T-helper 22 cell (primary cell): Measurements from ENCODE around the gene IBTK.
"Not testable (repeated sequence)": the region's sequence is repeated elsewhere in the genome, so short reads cannot be mapped to it uniquely, and the experiment has no call there.

ENCODE experiments used
- DNase-seq: peaks from one replicate; pipeline ENCODE4 v3.0.0-alpha.2; 2020; ENCODE audit warnings: low read depth

Gene IBTK

DNA sequence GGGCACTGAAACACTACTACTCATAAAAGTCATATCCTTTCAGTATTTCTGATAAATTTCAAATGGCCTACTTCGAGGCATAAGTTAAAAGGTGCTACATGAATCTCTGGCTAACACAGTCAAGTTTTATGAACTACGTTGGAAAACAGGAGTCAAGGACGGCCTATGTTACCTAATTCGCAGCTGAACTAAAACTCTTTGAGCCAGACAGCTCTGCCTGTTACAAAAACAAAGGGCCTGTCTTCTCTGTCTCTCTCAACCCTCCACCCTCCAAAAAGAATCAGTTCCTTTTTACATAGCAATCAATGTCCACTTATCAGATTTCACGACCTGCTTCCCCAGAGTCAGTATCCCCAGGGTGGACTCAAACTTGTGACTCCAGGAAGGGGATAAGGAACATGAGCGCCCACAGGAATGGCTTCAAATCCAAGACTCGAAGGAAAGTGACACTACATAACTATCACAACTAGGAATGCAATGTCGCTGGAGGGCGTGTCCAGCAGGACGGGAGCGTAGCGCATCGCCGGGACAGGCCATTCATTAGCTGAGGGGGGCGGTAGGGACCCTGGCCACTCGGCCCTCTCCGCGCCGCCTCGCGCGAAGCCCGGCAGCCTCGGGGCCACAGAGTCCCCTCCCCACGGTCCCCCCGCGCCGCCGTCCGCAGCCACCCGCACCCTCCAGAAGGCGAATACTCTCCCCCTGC, 591 bp downstream of the IBTK start:
- DNase-seq, result no peak

DNA sequence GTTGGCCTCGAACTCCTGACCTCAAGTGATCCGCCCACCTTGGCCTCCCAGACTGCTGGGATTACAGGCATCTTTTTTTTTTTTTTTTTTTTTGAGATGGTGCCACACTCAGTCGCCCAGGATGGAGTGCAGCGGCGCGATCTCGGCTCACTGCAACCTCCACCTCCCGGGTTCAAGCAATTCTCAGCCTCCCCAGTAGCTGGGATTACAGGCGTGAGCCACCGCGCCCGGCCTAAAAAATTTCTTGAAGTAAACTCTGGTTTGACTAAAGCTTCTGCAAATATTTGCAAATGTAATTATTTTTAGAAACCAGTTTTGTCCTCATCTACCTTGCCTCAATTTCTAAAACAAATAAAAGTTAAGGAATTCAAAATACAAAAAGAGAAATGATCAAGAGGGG, 1.2 kb downstream of the IBTK start:
- DNase-seq, result no peak

DNA sequence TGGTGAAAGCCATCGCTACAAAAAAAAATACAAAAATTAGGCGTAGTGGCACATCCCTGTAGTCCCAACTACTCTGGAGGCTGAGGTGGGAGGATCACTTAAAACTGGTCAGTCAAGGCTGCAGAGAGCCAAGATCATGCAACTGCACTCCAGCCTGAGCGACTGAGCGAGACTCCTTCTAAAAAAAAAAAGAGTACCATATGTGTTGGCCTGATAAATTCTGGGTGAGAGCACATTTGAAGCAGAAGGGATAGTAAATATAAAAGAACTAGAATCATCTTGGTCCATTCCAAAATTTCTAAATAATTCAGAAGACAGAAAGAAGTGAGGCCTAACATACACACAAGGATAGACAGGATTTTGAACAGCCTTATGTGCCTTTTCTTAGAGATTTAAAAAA, 2.2 kb downstream of the IBTK start:
- DNase-seq, result no peak

DNA sequence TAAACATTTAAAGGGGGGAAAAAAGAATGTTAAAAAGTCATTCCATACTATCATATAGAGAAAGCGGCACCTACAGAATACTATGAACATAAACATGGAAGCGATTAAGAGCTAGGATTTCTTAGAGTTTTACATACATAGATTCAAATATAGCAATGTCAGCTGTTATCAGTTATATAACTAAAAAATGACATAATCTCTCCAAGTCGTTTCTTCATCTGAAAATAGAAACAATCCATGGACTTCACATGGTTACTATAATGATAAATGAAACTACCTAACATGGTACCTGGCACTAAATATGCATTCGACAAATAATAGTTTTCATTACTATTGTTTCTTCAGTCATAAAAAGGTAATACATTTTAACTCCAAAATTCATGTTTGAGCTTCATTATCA, 3.7 kb downstream of the IBTK start:
- DNase-seq, result no peak

DNA sequence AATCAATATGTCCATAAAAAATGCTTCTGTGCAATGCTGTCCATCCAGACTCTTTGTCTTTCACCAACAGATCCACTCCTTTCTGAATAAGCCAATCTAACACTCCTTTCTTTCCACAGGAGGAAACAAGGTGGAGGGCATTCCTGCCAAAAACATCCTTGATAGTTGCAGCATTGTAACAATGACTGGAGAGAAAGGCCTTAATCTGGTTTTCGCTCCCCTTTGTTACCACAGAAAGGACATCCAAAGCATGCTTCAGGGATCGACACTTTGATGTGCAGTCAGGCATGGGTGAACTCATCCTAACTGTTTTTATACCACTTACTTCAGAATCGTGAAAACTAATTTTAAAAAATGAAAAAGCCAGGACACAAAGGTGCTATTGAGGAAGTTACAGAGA, 7.4 kb downstream of the IBTK start:
- no peak for DNase-seq

DNA sequence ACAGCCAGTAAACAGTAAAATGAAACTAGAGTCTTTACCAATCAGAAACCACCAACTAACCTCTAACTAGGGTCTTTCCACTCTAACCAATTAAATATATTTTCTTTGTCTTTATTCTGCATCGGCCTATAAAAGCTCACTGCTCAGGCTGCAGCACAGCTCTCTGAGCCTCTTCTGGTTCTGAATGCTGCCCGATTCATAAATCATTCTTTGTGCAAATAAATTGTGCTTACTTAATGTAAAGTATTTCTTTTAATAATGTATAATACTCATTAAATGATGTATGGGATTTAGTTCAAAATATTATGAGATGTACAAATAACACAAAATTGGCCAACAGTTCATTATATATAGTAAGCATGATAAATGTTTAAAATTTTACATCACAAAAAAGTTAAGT, 7.9 kb downstream of the IBTK start:
- DNase-seq, result no peak

DNA sequence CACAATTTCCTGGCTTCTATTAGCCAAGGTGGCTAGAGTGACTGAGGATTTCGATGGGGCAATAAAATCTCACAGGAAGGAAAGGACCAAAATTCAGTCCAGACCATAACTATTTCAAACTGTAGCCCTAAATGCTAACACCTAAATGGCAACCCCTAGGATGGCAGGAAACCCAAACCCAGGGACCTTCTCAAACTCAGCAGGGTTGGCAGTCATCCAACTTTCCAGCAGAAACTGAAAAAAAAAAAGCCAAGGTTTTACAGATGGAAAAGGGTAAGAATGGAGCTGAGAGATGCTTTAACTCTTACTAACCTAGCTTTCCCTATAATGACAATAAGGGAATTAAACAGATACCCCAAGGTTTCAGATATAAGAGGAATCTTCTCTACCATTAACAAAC, 10.5 kb downstream of the IBTK start:
- DNase-seq, result no peak

DNA sequence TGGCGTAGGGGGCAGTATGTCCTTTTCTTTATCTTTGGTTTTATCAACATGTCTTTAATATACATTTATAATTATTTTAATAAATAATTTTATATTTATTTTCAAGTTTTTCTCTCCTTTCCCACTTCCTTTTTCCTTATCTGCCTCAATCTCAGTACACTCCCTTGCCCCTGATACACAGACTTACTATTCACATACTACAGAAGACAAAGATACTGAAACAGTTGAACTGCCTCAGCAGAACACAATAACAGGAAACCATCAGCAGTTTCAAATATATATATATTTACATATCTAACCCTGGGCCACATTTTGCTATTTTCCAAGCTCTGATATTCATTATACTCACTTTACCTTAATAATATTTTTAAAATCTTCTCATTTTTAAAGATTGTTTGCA, 19.8 kb downstream of the IBTK start:
- no peak for DNase-seq

DNA sequence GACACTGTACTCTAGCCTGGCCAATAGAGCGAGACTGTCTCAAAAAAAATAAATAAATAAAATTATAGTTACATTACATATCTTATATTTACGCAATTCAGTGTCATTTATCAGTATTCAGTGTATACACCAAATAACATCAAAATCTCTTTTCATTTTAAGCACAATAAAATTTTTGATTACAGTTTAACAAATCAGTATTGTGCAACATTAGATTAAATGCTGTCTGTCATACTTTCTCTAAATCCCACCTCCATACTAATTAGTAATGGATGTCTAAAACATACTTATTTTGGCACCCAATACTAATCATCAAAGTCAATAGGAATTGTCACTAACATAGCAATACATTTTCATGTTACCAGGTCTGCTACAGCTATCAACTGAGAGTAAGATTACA, 27.4 kb downstream of the IBTK start:
- DNase-seq, result no peak

DNA sequence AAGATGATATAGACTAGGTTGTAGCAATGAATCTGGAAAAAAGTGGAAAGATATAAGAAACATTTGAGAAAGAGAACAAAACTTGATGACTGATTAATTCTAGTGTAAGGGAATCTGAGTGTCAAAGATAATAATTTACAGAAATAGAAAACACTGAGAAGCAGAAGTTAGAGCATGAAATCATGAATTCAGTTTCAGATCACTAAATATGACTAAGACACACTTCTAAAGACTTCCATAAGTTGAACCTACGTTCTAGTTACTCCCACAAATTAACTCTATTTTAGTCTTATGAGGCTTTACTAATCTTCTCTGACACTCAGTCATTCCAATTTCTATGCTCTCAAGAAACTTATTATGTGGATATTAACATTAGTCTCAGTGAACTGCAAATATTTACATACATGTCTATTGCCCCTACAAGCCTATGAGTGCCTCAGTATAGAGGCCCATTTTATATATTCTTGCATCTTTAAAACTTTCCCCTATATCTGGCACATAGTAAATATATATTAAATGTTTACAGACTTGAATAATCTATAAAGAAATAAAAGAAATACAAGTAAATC, 30.4 kb downstream of the IBTK start:
- DNase-seq, result no peak

DNA sequence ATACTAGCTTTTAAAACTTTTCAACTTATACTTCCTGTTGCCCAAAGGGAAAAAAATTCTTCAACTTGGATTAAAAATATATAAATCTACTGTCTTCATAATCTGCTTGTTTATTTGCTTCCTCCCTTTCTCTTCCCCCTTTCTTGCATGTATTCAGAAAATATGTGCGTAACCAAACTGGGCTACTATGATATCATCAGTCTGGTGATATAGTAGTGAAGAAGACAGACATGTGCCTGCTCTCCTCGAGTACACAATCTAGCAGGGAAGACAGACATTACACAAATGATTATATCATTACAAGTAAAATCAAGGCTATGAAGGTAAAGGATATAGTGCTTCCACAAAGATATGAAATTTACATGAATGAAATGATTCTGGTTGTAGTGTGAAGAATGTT, 31.0 kb downstream of the IBTK start:
- DNase-seq, result no peak

DNA sequence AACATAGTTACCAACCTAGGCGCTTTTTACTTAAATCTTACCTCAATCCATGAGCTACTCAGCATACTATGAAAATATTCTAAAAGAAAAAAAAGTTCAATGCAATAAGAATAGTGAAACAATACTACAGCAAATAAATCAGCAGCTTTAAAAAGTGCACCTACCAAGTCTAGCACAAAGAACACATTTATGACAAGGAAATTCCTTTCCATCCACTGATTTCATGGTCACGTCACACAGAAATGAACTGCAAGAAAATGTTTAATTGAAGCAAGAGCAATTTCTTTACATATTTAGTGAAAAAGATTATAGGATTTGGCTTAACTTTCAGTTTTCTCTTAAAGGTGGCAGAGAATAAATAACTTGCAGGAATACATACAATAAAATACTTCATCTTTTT, 36.2 kb downstream of the IBTK start:
- DNase-seq, result no peak

DNA sequence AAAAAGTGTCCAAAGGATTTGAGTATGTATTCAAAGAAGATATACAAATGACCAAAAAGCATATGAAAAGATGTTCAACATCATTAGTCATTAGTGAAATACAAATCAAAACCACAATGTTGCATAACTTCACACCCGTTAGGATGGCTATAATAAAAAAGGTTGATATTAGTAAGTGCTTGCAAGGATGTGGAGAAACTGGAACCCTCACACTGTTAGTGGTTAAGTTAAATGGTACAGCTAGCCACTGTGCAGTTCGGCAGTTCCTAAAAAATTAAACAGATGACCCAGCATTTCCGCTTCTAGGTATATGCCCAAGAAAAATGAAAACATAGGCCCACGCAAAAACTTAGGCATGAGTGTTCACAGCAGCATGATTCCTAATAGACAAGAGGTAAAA, 38.6 kb downstream of the IBTK start:
- DNase-seq, result no peak

DNA sequence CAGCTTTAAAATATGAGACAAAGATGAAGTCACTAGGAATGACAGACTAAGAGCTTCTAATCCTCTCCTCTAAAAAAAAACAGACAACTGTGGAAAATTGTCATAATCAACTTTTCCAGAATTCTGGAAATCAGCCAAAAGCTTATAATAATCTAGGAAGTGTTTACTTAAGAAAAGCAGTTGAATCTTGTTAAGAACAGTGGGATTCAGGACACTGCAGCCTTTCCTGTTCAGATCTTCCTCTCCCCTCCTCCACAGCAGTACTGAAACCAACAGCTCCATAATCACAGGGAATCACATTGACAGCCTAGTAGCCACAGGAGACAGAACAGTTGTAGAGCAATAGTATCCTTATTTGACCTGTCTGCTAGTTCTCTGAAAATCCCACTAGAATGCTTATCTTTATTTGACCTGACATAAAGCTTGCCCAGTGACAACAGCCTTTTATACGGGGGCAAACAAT, 41.6 kb downstream of the IBTK start:
- DNase-seq, result no peak

DNA sequence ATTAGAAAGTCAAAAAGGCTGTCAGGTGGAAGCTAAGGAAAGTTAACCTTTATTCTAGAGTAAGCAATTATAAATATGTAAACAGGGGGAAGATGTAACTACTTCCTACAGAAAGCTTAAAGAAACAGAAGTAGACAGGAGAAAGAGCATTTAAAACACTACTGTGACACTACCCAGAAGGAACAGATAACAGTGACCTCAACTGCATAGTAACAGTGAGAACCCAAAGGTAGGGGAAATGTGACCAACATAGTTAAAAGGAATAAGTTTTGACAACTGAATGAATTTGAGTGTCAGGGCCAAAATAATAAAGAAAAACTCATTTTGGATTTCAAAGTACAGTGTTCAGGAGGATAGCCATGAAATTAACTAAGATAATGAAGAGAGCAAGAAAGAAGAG, 43.5 kb downstream of the IBTK start:
- DNase-seq, result no peak

DNA sequence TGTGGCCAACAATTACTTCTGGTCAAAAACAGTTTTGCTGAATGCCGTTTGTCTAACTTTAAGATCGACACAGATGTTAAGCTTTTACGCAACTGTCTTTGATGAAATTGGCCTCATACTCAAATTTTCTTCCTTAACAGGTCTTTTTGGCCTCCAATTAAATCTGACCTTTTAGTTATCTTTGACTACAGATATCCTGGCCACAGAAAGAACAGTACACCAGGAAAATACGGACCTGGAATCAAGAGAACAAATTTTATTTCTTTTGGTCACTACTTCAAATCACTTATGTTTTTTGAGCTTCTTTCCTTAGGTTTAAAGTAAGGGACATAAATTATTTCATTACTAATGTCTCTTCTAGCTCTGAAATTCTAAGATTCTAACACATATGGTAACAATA, 49.8 kb downstream of the IBTK start:
- no peak for DNase-seq

DNA sequence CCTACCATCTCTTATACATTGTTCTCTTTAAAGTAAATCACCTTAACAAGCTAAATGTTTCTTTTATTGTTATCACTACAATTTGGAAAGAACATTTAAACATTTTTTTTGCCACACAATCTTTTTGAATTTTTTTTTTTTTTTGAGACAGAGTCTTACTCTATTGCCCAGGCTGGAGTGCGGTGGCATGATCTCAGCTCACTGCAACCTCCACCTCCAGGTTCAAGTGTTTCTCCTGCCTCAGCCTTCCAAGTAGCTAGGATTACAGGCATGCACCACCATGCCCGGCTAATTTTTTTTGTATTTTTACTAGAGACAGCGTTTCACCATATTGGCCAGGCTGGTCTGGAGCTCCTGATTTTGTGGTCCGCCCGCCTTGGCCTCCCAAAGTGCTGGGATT, 50.3 kb downstream of the IBTK start:
- not testable (repeated sequence) for DNase-seq

DNA sequence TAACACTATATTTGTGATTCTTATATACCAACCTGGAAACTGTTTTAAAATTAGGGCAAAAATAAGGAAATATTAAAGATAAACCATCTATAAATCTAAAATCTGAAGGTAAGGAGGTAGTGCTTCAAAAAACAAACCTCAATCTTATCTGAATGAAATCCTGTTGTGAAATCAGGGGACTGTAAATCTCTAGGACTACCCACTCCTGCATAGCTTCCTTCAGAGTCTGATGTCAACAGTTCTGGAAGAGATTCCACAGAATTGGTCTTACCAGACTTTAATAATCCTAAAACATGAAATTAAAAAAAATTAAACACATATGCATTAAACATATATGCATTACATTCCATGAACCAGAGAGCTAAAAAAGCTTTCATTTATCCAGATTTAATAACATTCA, 51.4 kb downstream of the IBTK start:
- DNase-seq, result no peak

DNA sequence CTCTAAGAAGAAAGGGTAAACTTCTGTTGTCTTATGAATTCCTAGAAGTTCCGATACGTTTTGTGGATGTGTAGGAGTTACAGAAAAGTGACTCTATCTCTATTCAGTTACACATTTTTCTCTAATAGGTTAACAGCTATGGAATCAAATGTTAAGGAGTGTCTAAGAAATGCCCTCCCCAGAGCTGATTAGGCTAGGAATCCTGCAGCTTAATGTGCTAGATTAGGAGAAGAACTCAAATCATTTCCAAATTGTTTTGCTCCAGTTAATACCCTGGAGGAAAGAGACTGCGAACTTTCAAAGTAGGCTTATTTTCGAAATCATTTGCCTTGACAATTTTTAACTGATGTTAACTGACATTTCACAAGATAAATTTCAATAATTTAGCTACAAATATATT, 51.9 kb downstream of the IBTK start:
- DNase-seq, result no peak

DNA sequence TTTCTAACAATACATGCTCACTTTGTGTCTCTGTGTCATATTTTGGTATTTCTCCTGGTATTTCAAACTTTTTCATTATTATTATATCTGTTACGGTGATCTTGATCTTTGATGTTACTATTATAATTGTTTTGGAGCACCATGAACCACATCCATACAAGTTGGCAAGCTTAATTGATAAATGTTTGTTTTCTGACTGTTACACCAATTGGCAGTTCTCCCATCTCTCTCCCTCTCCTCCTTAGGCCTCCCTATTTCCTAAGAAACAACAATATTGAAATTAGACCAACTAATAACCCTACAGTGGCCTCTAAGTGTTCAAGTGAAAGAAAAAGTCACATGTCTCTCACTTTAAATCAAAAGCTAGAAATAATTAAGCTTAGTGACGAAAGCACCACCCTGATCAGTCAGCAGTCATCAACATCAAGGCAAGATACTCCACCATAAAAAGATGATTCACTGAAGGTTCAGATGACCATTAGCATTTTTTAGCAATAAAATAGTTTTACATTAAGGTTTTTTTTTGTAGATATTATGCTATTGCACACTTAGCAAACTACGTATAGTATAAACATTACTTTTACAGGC, 61.5 kb downstream of the IBTK start:
- no peak for DNase-seq

DNA sequence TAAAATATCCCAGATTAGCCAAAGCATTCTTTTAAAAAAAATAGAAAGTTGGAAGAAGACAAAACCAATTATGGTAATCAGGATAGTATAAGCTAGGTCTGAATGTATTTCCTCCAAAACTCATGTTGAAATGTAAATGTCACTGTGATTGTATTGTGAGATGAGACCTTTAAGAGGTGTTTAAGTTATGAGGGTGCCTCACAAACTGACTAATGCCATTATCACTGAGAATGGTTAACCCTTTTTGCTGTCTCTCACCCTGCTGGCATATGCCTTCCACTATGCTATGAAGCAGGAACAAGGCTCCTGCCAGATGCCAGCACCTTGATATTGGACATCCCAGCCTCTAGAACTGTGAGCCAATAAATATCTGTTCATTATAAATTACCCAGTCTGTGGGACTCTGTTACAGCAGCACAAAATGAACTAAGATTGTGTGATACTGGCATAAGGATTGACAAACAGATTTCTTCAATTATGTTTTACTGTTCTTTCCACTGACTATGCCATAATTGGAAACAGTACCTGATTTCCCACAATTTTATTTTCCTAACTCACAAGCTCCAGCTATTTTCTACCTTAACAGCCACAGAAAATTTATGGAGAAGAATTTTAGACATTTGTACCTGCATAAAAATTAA, 63.8 kb downstream of the IBTK start:
- no peak for DNase-seq

DNA sequence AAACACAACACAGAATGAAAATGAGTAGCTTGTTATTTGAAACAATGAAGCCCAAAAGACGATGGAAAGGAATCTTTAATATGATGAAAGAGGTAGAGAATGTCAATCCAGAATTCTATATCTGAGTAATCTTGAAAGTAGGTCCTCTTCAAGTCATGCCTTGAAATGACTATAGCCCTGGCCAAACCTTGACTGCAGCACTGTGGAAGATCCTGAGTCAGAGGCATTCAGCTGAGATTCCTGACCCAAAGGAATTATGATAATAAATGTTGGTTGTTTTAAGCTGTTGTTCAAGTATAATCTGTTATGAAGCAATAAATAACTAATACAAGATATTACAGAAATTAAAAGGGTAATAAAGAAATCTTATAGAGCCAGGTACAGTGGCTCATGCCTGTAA, 64.8 kb downstream of the IBTK start:
- no peak for DNase-seq

DNA sequence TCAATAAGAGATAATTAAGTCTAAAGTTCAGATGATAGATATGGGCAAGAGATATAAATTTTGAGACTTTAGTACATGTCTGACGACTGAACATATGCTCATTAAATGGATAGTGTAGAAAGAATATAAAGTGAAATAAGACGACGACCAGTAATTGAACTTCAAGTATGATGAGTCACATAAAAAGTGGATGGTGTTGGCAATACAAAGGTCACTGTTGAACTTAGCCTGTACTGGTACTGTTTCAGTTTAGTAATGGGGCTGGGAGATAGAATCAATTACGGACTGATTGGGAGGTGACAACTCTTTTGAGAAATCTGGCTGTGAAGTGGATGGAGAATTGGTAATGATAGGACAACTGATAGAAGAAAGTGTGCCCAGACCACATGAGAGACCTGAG, 68.1 kb downstream of the IBTK start:
- no peak for DNase-seq

DNA sequence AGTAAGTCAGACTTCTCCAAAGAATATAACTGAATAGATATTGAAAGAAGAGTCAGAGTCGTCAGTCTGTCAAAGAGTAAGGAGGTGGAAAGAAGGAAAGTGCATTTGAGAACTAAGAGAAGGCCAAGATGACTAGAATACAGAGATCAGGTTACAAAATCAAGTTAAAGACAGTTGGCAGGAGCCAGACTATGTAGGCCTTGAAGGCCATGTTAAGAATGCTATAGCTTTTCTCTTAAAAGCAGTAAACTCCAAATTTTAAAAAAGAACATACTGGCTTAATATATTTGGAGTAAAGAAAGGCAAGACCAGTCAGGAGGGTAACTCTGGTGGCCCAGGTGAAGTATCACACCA, 68.8 kb downstream of the IBTK start:
- no peak for DNase-seq
